IMR-90 (cell line): Measurements from ENCODE around the gene POLR3E. TPM values are rescaled to one million over a fixed set of nuclear protein-coding genes. Genes with fewer than 3 reads are reported as not detected.

Source experiments
- ATAC-seq: fragments of 200-7000 bp; cut with Tn5 transposase; 2 replicates; pipeline ENCODE4 v1.9.1; 2020; ENCODE audit warnings: low read depth, mild to moderate bottlenecking, moderate library complexity
- BruUV-seq: library from RNA; stranded (reverse); fragments of 400-500 nt; replicated peaks from 2 replicates; lab custom pipeline; 2021; lab: Mats Ljungman, UMichigan
- CTCF ChIA-PET: fragments of 300-600 bp; formaldehyde crosslinking; extraction: SDS; loops from one replicate; lab custom pipeline; 2021; ENCODE audit warnings: antibody characterized with exemption; lab: Yijun Ruan, JAX
- POLR2A ChIA-PET: fragments of 300-600 bp; sonication (Branson Sonifier 250); formaldehyde crosslinking; loops from one replicate; lab custom pipeline; 2022; ENCODE audit warnings: antibody characterized with exemption; ENCODE audit not compliant: unreplicated experiment; lab: Charles Lee
- DNase-seq: peaks from one replicate; pipeline ENCODE4 v3.0.0; 2013
- H2AFZ ChIP-seq: replicated peaks from 2 replicates; pipeline ENCODE3; 2013; ENCODE audit warnings: low read length, mild to moderate bottlenecking; ENCODE audit not compliant: poor library complexity
- H2AK5ac ChIP-seq: 2 replicates; pipeline ENCODE4 v1.6.1; 2013; ENCODE audit warnings: low read depth, low read length, inconsistent platforms
- H2AK9ac ChIP-seq: replicated peaks from 2 replicates; pipeline ENCODE3; 2013; ENCODE audit warnings: mild to moderate bottlenecking, low read depth, low read length, moderate library complexity; ENCODE audit not compliant: poor library complexity
- H2BK120ac ChIP-seq: 2 replicates; pipeline ENCODE4 v1.6.1; 2013; ENCODE audit warnings: low read depth, low read length, inconsistent platforms
- H2BK15ac ChIP-seq: 3 replicates; pipeline ENCODE4 v1.6.1; 2013; ENCODE audit warnings: low read depth, low read length, inconsistent platforms
- H2BK20ac ChIP-seq: 2 replicates; pipeline ENCODE4 v1.6.1; 2013; ENCODE audit warnings: low read depth, mild to moderate bottlenecking, inconsistent platforms, low read length, moderate library complexity
- H2BK5ac ChIP-seq: 2 replicates; pipeline ENCODE4 v1.6.1; 2013; ENCODE audit warnings: mild to moderate bottlenecking, low read depth, low read length, inconsistent platforms; ENCODE audit not compliant: poor library complexity, severe bottlenecking
- H3K14ac ChIP-seq: replicated peaks from 2 replicates; pipeline ENCODE4 v1.6.1; 2013; ENCODE audit warnings: low read depth, low read length, inconsistent platforms
- H3K18ac ChIP-seq: 2 replicates; pipeline ENCODE4 v1.6.1; 2013; ENCODE audit warnings: low read depth, low read length, control low read depth
- H3K23ac ChIP-seq: 2 replicates; pipeline ENCODE4 v1.6.1; 2013; ENCODE audit warnings: low read depth, low read length, inconsistent platforms
- H3K27ac ChIP-seq: 2 replicates; pipeline ENCODE4 v1.5.1; 2013; ENCODE audit warnings: mild to moderate bottlenecking, control low read depth, low read length; ENCODE audit not compliant: insufficient read depth
- H3K27me3 ChIP-seq: 2 replicates; pipeline ENCODE4 v1.6.1; 2013; ENCODE audit warnings: low read length; ENCODE audit not compliant: control insufficient read depth, insufficient read depth
- H3K36me3 ChIP-seq: 2 replicates; pipeline ENCODE4 v1.6.1; 2013; ENCODE audit warnings: low read length, mixed read lengths; ENCODE audit not compliant: control insufficient read depth, insufficient read depth
- H3K4ac ChIP-seq: 2 replicates; pipeline ENCODE4 v1.6.1; 2013; ENCODE audit warnings: low read depth, low read length, inconsistent platforms
- H3K4me1 ChIP-seq: 2 replicates; pipeline ENCODE4 v1.6.1; 2013; ENCODE audit warnings: low read length, mixed read lengths; ENCODE audit not compliant: control insufficient read depth, insufficient read depth
- H3K4me2 ChIP-seq: 2 replicates; pipeline ENCODE4 v1.6.1; 2013; ENCODE audit warnings: low read depth, mild to moderate bottlenecking, control low read depth, low read length, moderate library complexity
- H3K4me3 ChIP-seq: 2 replicates; pipeline ENCODE4 v1.5.1; 2013; ENCODE audit warnings: low read depth, mild to moderate bottlenecking, control low read depth, low read length, moderate library complexity; ENCODE audit not compliant: insufficient read depth
- H3K56ac ChIP-seq: 2 replicates; pipeline ENCODE4 v1.6.1; 2013; ENCODE audit warnings: low read length, inconsistent platforms; ENCODE audit not compliant: insufficient read depth; ENCODE audit errors: extremely low read depth
- H3K79me1 ChIP-seq, 2 experiments: 2 replicates each; pipeline ENCODE4 v1.6.1; 2013; ENCODE audit warnings: low read length in 2 of 2, inconsistent platforms in 1 of 2, low read depth in 1 of 2
- H3K9ac ChIP-seq: 2 replicates; pipeline ENCODE4 v1.6.1; 2013; ENCODE audit warnings: low read depth, low read length, control low read depth
- H3K9me1 ChIP-seq: 2 replicates; pipeline ENCODE4 v1.6.1; 2013; ENCODE audit warnings: low read length, inconsistent platforms; ENCODE audit not compliant: insufficient read depth
- H3K9me3 ChIP-seq: 2 replicates; pipeline ENCODE4 v1.6.1; 2013; ENCODE audit warnings: low read length; ENCODE audit not compliant: control insufficient read depth, insufficient read depth
- H4K20me1 ChIP-seq: 2 replicates; pipeline ENCODE4 v1.6.1; 2013; ENCODE audit warnings: low read length, inconsistent platforms; ENCODE audit not compliant: insufficient read depth
- H4K5ac ChIP-seq: 2 replicates; pipeline ENCODE4 v1.6.1; 2013; ENCODE audit warnings: mild to moderate bottlenecking, low read depth, low read length, control low read depth
- H4K8ac ChIP-seq, 2 experiments: 2 replicates each; pipeline ENCODE4 v1.6.1; 2013; ENCODE audit warnings: low read depth in 2 of 2, low read length in 2 of 2, control low read depth in 1 of 2, inconsistent platforms in 1 of 2
- H4K91ac ChIP-seq: 2 replicates; pipeline ENCODE4 v1.6.1; 2013; ENCODE audit warnings: low read depth, low read length, inconsistent platforms; ENCODE audit not compliant: insufficient read depth
- CHD1 ChIP-seq: IDR thresholded peaks from 2 replicates; pipeline ENCODE4 v1.6.1; 2012; ENCODE audit warnings: low read depth, low read length, improper control_type of control experiment
- CTCF ChIP-seq: conservative IDR thresholded peaks from 2 replicates; pipeline ENCODE4 v1.5.1; 2012; ENCODE audit warnings: mild to moderate bottlenecking, low read depth, low read length, improper control_type of control experiment
- ELK1 ChIP-seq: fragments of 150-350 bp; IDR thresholded peaks from 2 replicates; pipeline ENCODE4 v1.6.1; 2016; ENCODE audit warnings: low read depth, mild to moderate bottlenecking, low read length, moderate library complexity, borderline replicate concordance
- FOS ChIP-seq: fragments of 150-350 bp; IDR thresholded peaks from 2 replicates; pipeline ENCODE4 v1.6.1; 2016; ENCODE audit warnings: low read depth, low read length
- MAZ ChIP-seq: IDR thresholded peaks from 2 replicates; pipeline ENCODE4 v1.6.1; 2012; ENCODE audit warnings: low read depth, mild to moderate bottlenecking, low read length, improper control_type of control experiment, moderate library complexity, borderline replicate concordance
- MXI1 ChIP-seq: IDR thresholded peaks from 2 replicates; pipeline ENCODE4 v1.6.1; 2012; ENCODE audit warnings: low read depth, mild to moderate bottlenecking, low read length, moderate library complexity, borderline replicate concordance
- RAD21 ChIP-seq: IDR thresholded peaks from 2 replicates; pipeline ENCODE4 v1.6.1; 2012; ENCODE audit warnings: low read length, improper control_type of control experiment
- RCOR1 ChIP-seq: IDR thresholded peaks from 2 replicates; pipeline ENCODE4 v1.6.1; 2012; ENCODE audit warnings: mild to moderate bottlenecking, low read length, improper control_type of control experiment; ENCODE audit not compliant: insufficient replicate concordance
- SMC3 ChIP-seq: fragments of 150-350 bp; IDR thresholded peaks from 2 replicates; pipeline ENCODE4 v1.6.1; 2016; ENCODE audit warnings: low read depth, mild to moderate bottlenecking, antibody characterized with exemption, low read length, moderate library complexity
- WGBS, 2 experiments: methylation state at CpG; one replicate each; pipeline versions ENCODE4 v1.1.5 to v1.1.7; 2013; ENCODE audit warnings: missing lambda C conversion rate in 2 of 2; ENCODE audit not compliant: insufficient read length in 1 of 2; ENCODE audit errors: extremely low coverage in 2 of 2; 5-methylcytosine and 5-hydroxymethylcytosine counted together
- dilution Hi-C: fragments of 300-500 bp; cut with HindIII; formaldehyde crosslinking; loops from one replicate; pipeline ENCODE4 v1.14.3; 2018; ENCODE audit warnings: low sequenced_read_pairs; ENCODE audit not compliant: unreplicated experiment
- in situ Hi-C: fragments of 300-500 bp; cut with MboI; formaldehyde crosslinking; loops from 3 replicates; pipeline ENCODE4 v1.14.3; 2019; ENCODE audit warnings: low sequenced_read_pairs, inconsistent platforms, mixed read lengths
- intact Hi-C: fragments of 100-400 bp; cut with micrococcal nuclease; formaldehyde crosslinking; loops from 2 replicates; pipeline ENCODE4 v1.10.0; 2022
- polyA plus RNA-seq, 3 experiments: library from polyadenylated mRNA; depleted of rRNA; stranded (reverse); fragments of >200 nt; gene quantifications; 2 replicates each; pipeline ENCODE4 v1.2.3, GENCODE V29; 2012; ENCODE audit warnings: low replicate concordance in 1 of 3
- total RNA-seq: library from RNA; depleted of rRNA; stranded (reverse); fragments of >200 nt; gene quantifications from 2 replicates; pipeline ENCODE4 v1.2.3, GENCODE V29; 2012

Gene POLR3E
- total and polyA plus RNA-seq, 2 of the 4 experiments (the other 2 are of a cell fraction): 19.9 to 46.0 TPM

DNA sequence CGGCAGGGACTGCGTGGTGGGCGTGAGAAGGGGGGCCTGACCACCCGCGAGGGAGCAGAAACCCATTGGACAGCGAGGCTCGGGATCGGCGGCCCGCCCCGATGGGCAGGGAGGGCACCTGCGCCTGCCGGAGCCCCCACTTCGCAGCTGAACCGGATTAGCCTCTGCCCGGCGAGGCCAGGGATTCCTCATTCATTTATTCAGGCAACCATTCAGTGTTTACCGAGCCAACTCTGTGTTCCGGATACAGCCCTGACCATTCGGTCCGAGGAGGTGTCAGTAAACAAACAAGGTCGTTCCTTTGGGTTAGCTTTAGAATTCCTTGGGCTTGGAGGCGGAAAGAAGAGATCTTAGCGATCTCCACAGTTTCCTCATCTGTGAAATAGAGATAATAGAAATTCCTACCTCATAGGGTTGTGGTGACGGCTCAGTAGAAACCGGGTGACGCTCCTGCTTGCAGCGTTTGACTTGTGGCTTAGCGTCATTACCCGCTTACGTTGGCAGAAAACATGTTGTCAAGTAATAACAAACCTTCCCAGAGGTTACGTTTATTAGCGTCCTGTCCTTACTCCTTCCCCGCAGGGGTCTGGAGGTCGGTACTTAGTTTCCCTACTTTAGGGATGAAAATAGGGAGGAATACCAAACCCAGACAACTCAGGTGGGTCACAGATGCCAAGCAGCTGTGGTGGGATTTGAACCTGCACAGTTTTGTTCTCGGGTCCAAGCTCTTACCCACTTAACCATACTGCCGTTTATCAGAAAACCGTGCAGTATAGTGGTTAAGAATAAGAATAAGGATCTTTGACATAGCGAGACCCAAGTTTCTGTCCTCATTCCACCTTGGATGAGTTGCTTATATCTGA, 893 bp downstream of the POLR3E start (continued):
- no peak for TF ChIP-seq MXI1
- no peak for TF ChIP-seq MAZ
- no peak for TF ChIP-seq SMC3

- peaks cover 3 to 55% of the 10 kb centered on the region in 2 experiments; a peak in 3 of 4 replicates for H3K79me1 ChIP-seq
- no peak overlapping the region for H3K9ac ChIP-seq
- peaks cover 8% of the 10 kb centered on the region; the same call in 1 of the 2 replicates for H3K36me3 ChIP-seq
- H3K56ac ChIP-seq: no peak overlapping the region
- no peak overlapping the region for H4K8ac ChIP-seq
- in situ Hi-C loops (loop anchor here (5.0 to 10.0 kb wide), 2 partner anchors 97 to 294 kb away; partner anchors contain the start of genes MOSMO and PDZD9), dilution Hi-C loops (no loop called here), intact Hi-C loops (loop anchor here (5.0 to 10.0 kb wide), 2 partner anchors 214 to 297 kb away; partner anchors contain the start of gene PDZD9)
- no peak overlapping the region for H2BK15ac ChIP-seq
- H3K4ac ChIP-seq: no peak overlapping the region
- no peak overlapping the region for H3K27ac ChIP-seq
- ATAC-seq (no peak), DNase-seq (no peak)
- no TSS peak for BruUV-seq
- CTCF ChIA-PET: interaction anchor here (0.6 to 1.2 kb wide), 2 partner anchors 11 to 93 kb away, joined by 3 read pairs; partner anchors contain the start of gene EEF2K
- peaks cover 2% of the 10 kb centered on the region; the same call in 1 of the 2 replicates for H3K4me1 ChIP-seq
- no peak overlapping the region for H2BK120ac ChIP-seq
- no peak overlapping the region for H2AFZ ChIP-seq
- no peak overlapping the region for H4K91ac ChIP-seq
- WGBS, 2 experiments: 100% methylated on average over 1 of the region's 1 CpG; no CpG with 5 or more reads in 1 of the 2 experiments
- H2AK5ac ChIP-seq: no peak overlapping the region
- H3K27me3 ChIP-seq: no peaks in the 10 kb centered on the region
- H4K5ac ChIP-seq: no peak overlapping the region
- H3K18ac ChIP-seq: no peak overlapping the region
- H3K9me1 ChIP-seq: peaks cover 2% of the 10 kb centered on the region; the same call in 1 of the 2 replicates
- H3K23ac ChIP-seq: no peak overlapping the region
- H3K9me3 ChIP-seq: no peaks in the 10 kb centered on the region
- H3K4me3 ChIP-seq: no peak overlapping the region
- peaks cover 47% of the 10 kb centered on the region for H4K20me1 ChIP-seq
- no peak overlapping the region for H2BK20ac ChIP-seq
- H2AK9ac ChIP-seq: no peak overlapping the region
- no peak overlapping the region for H3K4me2 ChIP-seq
- no peak overlapping the region for H2BK5ac ChIP-seq
- POLR2A ChIA-PET: no interaction called here
- no peak overlapping the region for H3K14ac ChIP-seq
- TF ChIP-seq SMC3 (no peak), CHD1 (no peak), CTCF (no peak), RCOR1 (no peak), RAD21 (no peak), MAZ (no peak), ELK1 (no peak), MXI1 (no peak), FOS (no peak)
Observed at GRCh38 chr16:22299036-22299435, 1.8 kb downstream of the POLR3E start.
